Fibroblast of villous mesenchyme (primary cell): ENCODE results near the gene AFAP1. TPM values are rescaled to one million over a fixed set of nuclear protein-coding genes. Genes with fewer than 3 reads are reported as not detected.

Experiments used
- DNase-seq: peaks from one replicate; pipeline ENCODE4 v3.0.0-alpha.2; 2010; ENCODE audit warnings: low read depth
- H3K4me3 ChIP-seq: 2 replicates; pipeline ENCODE4 v1.5.1; 2011; ENCODE audit warnings: low read depth, mild to moderate bottlenecking, low read length
- CTCF ChIP-seq: IDR thresholded peaks from 2 replicates; pipeline ENCODE4 v1.5.1; 2012; ENCODE audit warnings: low read depth, mild to moderate bottlenecking, low read length; ENCODE audit not compliant: insufficient read depth
- total RNA-seq: library from RNA; depleted of rRNA; stranded (reverse); fragments of >200 nt; gene quantifications from 2 replicates; pipeline ENCODE4 v1.2.3, GENCODE V29; 2012

Gene AFAP1
- total RNA-seq, 1 donor, result 133 TPM

GRCh38 chr4:7770224-7771050, 169.2 kb downstream of the AFAP1 start:
- DNase-seq, result peak; percentile 32
- no peak overlapping the region for H3K4me3 ChIP-seq
- peak; percentile 63 for TF ChIP-seq CTCF

- H3K4me3 ChIP-seq, result no peak overlapping the region
- no peak for TF ChIP-seq CTCF
- no peak for DNase-seq
Measured at GRCh38 chr4:7769396-7770223, 170.1 kb downstream of the AFAP1 start.

GRCh38 chr4:7768736-7769135, 170.9 kb downstream of the AFAP1 start:
- no peak overlapping the region for H3K4me3 ChIP-seq
- no peak for DNase-seq
- TF ChIP-seq CTCF, result no peak

- no peak for TF ChIP-seq CTCF
- no peak for DNase-seq
- H3K4me3 ChIP-seq, result no peak overlapping the region
Measured at GRCh38 chr4:7767966-7768365, 171.7 kb downstream of the AFAP1 start.

GRCh38 chr4:7767526-7767925, 172.1 kb downstream of the AFAP1 start:
- H3K4me3 ChIP-seq, result no peak overlapping the region
- no peak for TF ChIP-seq CTCF
- DNase-seq, result no peak

- TF ChIP-seq CTCF, result no peak
- DNase-seq, result no peak
- H3K4me3 ChIP-seq, result no peak overlapping the region
Measured at GRCh38 chr4:7766661-7767345, 172.9 kb downstream of the AFAP1 start.
